Cardiac septum (tissue), 1 donor: ENCODE results near the gene CCND1. TPM values are rescaled to one million over a fixed set of nuclear protein-coding genes. Genes with fewer than 3 reads are reported as not detected.
A peak's percentile ranks its signal among the peaks of the same experiment; 100 is the strongest.

Source experiments
- DNase-seq: peaks from one replicate; pipeline ENCODE4 v3.0.0-alpha.2; 2020; ENCODE audit warnings: low spot score
- intact Hi-C: fragments of 100-400 bp; cut with DNase I; formaldehyde crosslinking; loops from one replicate; pipeline ENCODE4 v1.14.0; 2022
- total RNA-seq: library from RNA; stranded (reverse); fragmentation: NEBNext Ultra II Directional; extraction: Animal tissue kit (Norgen Biotek cat#: 25700); gene quantifications from one replicate; pipeline ENCODE4 v1.2.1, GENCODE V29; 2021
- donor health status: DM: no; HTN: no; CAD: no.

Gene CCND1
- total RNA-seq, 1 donor from 2014 or later: 258 TPM

- DNase-seq: peak; percentile 80
- intact Hi-C loops: loop anchor here (2.0 kb wide), 1 partner anchor 341 kb away; no protein-coding TSS in a partner anchor
Measured at GRCh38 chr11:69637941-69638871, 2.8 kb upstream of the CCND1 start.

- intact Hi-C loops: loop anchor here (2.0 kb wide), 1 partner anchor 342 kb away; no protein-coding TSS in a partner anchor
- DNase-seq: peak; percentile 96
Measured at GRCh38 chr11:69638941-69639681, 1.8 kb upstream of the CCND1 start.

GRCh38 chr11:69639831-69640230 lies 1.1 kb upstream of the CCND1 start:
- DNase-seq: no peak
- intact Hi-C loops: loop anchor here (2.0 to 10.0 kb wide), 4 partner anchors 343 to 735 kb away; partner anchors contain the start of genes IGHMBP2, MRPL21 and SMIM38

- DNase-seq: peak; percentile 72
- intact Hi-C loops: loop anchor here (5.0 to 10.0 kb wide), 3 partner anchors 483 to 736 kb away; partner anchors contain the start of genes IGHMBP2, MRPL21 and SMIM38
Measured at GRCh38 chr11:69640260-69640994, 529 bp upstream of the CCND1 start.

- DNase-seq: peak; percentile 71
- intact Hi-C loops: loop anchor here (5.0 to 10.0 kb wide), 3 partner anchors 485 to 737 kb away; partner anchors contain the start of genes IGHMBP2, MRPL21 and SMIM38
Measured at GRCh38 chr11:69641681-69642548, 959 bp downstream of the CCND1 start.

- DNase-seq: peak; percentile 81
- intact Hi-C loops: loop anchor here (5.0 to 10.0 kb wide), 3 partner anchors 485 to 738 kb away; partner anchors contain the start of genes IGHMBP2, MRPL21 and SMIM38
Measured at GRCh38 chr11:69642549-69642912, 1.6 kb downstream of the CCND1 start.

GRCh38 chr11:69642913-69643632 lies 2.1 kb downstream of the CCND1 start:
- DNase-seq: peak; percentile 89
- intact Hi-C loops: loop anchor here (5.0 to 10.0 kb wide), 3 partner anchors 486 to 738 kb away; partner anchors contain the start of genes IGHMBP2, MRPL21 and SMIM38

- intact Hi-C loops: loop anchor here (1.0 to 10.0 kb wide), 4 partner anchors 486 to 739 kb away; partner anchors contain the start of genes IGHMBP2, MRPL21 and SMIM38
Measured at GRCh38 chr11:69643646-69644045, 2.7 kb downstream of the CCND1 start.

GRCh38 chr11:69644071-69644961 lies 3.4 kb downstream of the CCND1 start:
- intact Hi-C loops: loop anchor here (1.0 to 10.0 kb wide), 4 partner anchors 487 to 740 kb away; partner anchors contain the start of genes IGHMBP2, MRPL21 and SMIM38
- peak; percentile 91 for DNase-seq

More at GRCh38 chr11:69643646-69644045, 2.7 kb downstream of the CCND1 start:
- DNase-seq: no peak

- intact Hi-C loops: loop anchor here (1.0 to 10.0 kb wide), 4 partner anchors 488 to 740 kb away; partner anchors contain the start of genes IGHMBP2, MRPL21 and SMIM38
- no peak for DNase-seq
Measured at GRCh38 chr11:69644962-69645675, 4.2 kb downstream of the CCND1 start.

- intact Hi-C loops: loop anchor here (10.0 kb wide), 1 partner anchor 741 kb away; the partner anchor contains the start of genes IGHMBP2 and MRPL21
- peak; percentile 44 for DNase-seq
Measured at GRCh38 chr11:69645801-69646492, 5.0 kb downstream of the CCND1 start.

GRCh38 chr11:69646493-69647389 lies 5.8 kb downstream of the CCND1 start:
- intact Hi-C loops: loop anchor here (10.0 kb wide), 1 partner anchor 742 kb away; the partner anchor contains the start of genes IGHMBP2 and MRPL21
- peak; percentile 72 for DNase-seq

GRCh38 chr11:69647390-69647748 lies 6.4 kb downstream of the CCND1 start:
- intact Hi-C loops: loop anchor here (10.0 kb wide), 1 partner anchor 743 kb away; the partner anchor contains the start of genes IGHMBP2 and MRPL21
- peak; percentile 72 for DNase-seq
